ENCODE results near the gene CCDC15.

DNA sequence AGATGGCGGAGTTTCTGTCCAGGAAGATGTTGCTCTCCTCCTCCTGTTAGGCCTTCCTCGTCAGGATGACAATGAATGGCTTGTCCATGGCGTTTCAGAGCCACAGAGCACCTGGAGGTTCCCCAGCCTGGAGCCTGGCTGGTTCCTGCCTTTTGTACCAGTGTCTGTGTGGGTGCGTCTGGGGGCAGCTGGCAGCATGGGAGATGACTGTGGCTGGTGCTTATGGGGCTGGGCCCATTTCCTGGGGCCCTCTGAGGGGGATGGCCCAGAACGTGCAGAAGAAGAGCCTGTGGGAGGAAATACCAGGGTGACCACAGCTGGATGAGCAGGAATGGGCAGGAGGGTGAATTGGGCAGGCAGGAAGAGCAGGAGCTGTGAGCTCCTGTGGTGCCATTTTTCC lies 115.8 kb downstream of the CCDC15 start:
- TF ChIP-seq EP300 (IDR thresholded peaks at IDR 0.05; ENCODE audit: low read depth in 2 of 2, low read length in 2 of 2) (no peak), EP300 (CRISPR knock-in tag; IDR thresholded peaks at IDR 0.05; ENCODE audit: borderline replicate concordance) (no peak), SP5 (CRISPR knock-in tag; IDR thresholded peaks at IDR 0.05; ENCODE audit: borderline replicate concordance, low read depth) (no peak), CTCF (CRISPR knock-in tag; IDR thresholded peaks at IDR 0.05) (no peak), PAWR (CRISPR knock-in tag; IDR thresholded peaks at IDR 0.05; ENCODE audit: borderline replicate concordance) (no peak), ATF2 (CRISPR knock-in tag; IDR thresholded peaks at IDR 0.05) (no peak), POLR2AphosphoS5 (IDR thresholded peaks at IDR 0.05; ENCODE audit: low read depth, low read length) (no peak), ETV6 (CRISPR knock-in tag; conservative IDR thresholded peaks at IDR 0.05) (no peak), SP1 (IDR thresholded peaks at IDR 0.05) (no peak), SP1 (CRISPR knock-in tag; IDR thresholded peaks at IDR 0.05) (no peak), NFRKB (IDR thresholded peaks at IDR 0.05) (no peak)

All from HepG2 (cell line).